Chondrocyte (in vitro differentiated cells): ENCODE results near the gene SEC14L1. TPM values are rescaled to one million over a fixed set of nuclear protein-coding genes. Genes with fewer than 3 reads are reported as not detected.

Source experiments
- DNase-seq: peaks from one replicate; pipeline ENCODE4 v3.0.0; 2021; ENCODE audit warnings: mixed read lengths, low spot score
- H3K27ac Mint-ChIP-seq: one replicate; pipeline ENCODE4 v1.8.0; 2021; ENCODE audit warnings: mild to moderate bottlenecking, moderate library complexity, mixed read lengths; ENCODE audit not compliant: unreplicated experiment
- H3K27me3 Mint-ChIP-seq: 2 replicates; pipeline ENCODE4 v1.8.0; 2021; ENCODE audit warnings: low read depth, mixed read lengths
- H3K36me3 Mint-ChIP-seq: 2 replicates; pipeline ENCODE4 v1.8.0; 2021; ENCODE audit warnings: low read depth, mixed read lengths
- H3K4me1 Mint-ChIP-seq: 2 replicates; pipeline ENCODE4 v1.8.0; 2021; ENCODE audit warnings: low read depth, mild to moderate bottlenecking, mixed read lengths
- H3K4me3 Mint-ChIP-seq: one replicate; pipeline ENCODE4 v1.8.0; 2021; ENCODE audit warnings: mild to moderate bottlenecking, moderate library complexity, mixed read lengths; ENCODE audit not compliant: unreplicated experiment
- H3K9me3 Mint-ChIP-seq: 2 replicates; pipeline ENCODE4 v1.8.0; 2021; ENCODE audit warnings: low read depth, mixed read lengths
- CTCF ChIP-seq: fragments of 200-600 bp; sonication (generic); IDR thresholded peaks from 2 replicates; pipeline ENCODE4 v1.5.0; 2021; ENCODE audit warnings: antibody characterized with exemption, mild to moderate bottlenecking, moderate library complexity
- total RNA-seq: library from RNA; stranded (reverse); gene quantifications from 3 replicates; pipeline ENCODE4 v1.2.1, GENCODE V29; 2021

SEC14L1 gene
- total RNA-seq, 1 donor from 2014 or later = 51.8 TPM

DNA sequence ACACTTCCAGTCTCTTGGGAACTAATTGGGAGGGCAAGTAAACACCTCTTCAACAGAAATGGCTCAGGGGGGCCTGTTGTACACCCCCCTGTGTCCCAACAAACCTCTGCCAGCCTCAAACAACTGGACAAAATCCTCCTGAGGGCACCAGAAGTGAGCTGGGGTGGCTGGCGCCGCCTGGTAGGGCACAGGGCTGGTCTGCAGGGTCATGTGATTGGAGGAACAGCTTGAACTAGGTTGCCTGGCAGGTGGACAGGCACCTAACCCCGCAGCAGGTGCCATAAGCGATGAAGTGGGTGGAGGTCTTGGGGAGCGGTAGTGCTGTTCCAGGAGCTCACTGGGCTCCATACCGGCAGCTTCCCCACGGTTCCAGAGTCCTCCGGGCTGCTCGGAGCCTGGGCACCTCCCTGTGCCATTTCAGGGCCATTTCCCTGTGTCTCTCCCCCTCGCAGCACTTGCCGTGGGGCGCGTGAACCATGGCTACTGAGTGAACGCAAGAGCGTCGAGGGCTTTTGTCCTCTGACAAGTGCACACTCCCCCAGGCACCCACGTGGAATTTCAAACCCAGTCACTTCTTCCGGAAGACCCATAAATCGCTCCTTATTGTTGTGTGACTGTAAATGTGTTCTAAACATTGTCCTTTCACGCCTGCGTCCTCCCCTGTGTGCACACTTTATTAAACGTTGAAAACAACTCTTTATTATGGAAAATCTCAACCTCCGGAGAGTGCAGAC is 101.5 kb downstream of the SEC14L1 start:
- Mint-ChIP-seq H3K27ac (no peak overlapping the region), H3K36me3 (no peaks in the 10 kb centered on the region), H3K4me1 (peaks cover under 1% of the 10 kb centered on the region), H3K27me3 (no peaks in the 10 kb centered on the region), H3K4me3 (no peak overlapping the region), H3K9me3 (no peaks in the 10 kb centered on the region)
- TF ChIP-seq CTCF = no peak
- DNase-seq = no peak

GRCh38 chr17:77245162-77245926 is 104.6 kb downstream of the SEC14L1 start:
- TF ChIP-seq CTCF = no peak
- Mint-ChIP-seq H3K4me1 (peaks cover 5% of the 10 kb centered on the region), H3K9me3 (no peaks in the 10 kb centered on the region), H3K36me3 (no peaks in the 10 kb centered on the region), H3K27me3 (peaks cover 9% of the 10 kb centered on the region), H3K4me3 (no peak overlapping the region), H3K27ac (no peak overlapping the region)
- DNase-seq = no peak

- TF ChIP-seq CTCF = no peak
- DNase-seq = no peak
- no peak overlapping the region for H3K27ac Mint-ChIP-seq
- H3K9me3 Mint-ChIP-seq = no peaks in the 10 kb centered on the region
- no peaks in the 10 kb centered on the region for H3K36me3 Mint-ChIP-seq
- peak overlapping the region; percentile 38 for H3K4me3 Mint-ChIP-seq
- peaks cover 5% of the 10 kb centered on the region for H3K4me1 Mint-ChIP-seq
- peaks cover 9% of the 10 kb centered on the region for H3K27me3 Mint-ChIP-seq
Measured at GRCh38 chr17:77246110-77247047, 105.6 kb downstream of the SEC14L1 start.

GRCh38 chr17:77247048-77247541 is 106.3 kb downstream of the SEC14L1 start:
- Mint-ChIP-seq H3K36me3 (no peaks in the 10 kb centered on the region), H3K9me3 (no peaks in the 10 kb centered on the region), H3K27me3 (peaks cover 9% of the 10 kb centered on the region), H3K4me3 (peak overlapping the region; percentile 62), H3K4me1 (peaks cover 12% of the 10 kb centered on the region), H3K27ac (no peak overlapping the region)
- DNase-seq = no peak
- TF ChIP-seq CTCF = peak; percentile 100
